Keratinocyte (primary cell): ENCODE measurements around the gene SKOR1.

Source experiments
- CTCF ChIP-seq, 3 experiments: IDR thresholded peaks in 1 of 3; conservative IDR thresholded peaks in 1 of 3; optimal IDR thresholded peaks in 1 of 3; 2 replicates in 2 of 3; 3 replicates in 1 of 3; pipeline versions ENCODE3 to v1.5.1; 2011; ENCODE audit warnings: low read length in 3 of 3, mild to moderate bottlenecking in 3 of 3, moderate library complexity in 2 of 3, control low read depth in 1 of 3, inconsistent platforms in 1 of 3; ENCODE audit not compliant: insufficient read depth in 2 of 3; ENCODE audit errors: extremely low read depth in 1 of 3
- EZH2 ChIP-seq: IDR thresholded peaks from one replicate; pipeline ENCODE4 v1.6.1; 2012; ENCODE audit warnings: inconsistent platforms, mild to moderate bottlenecking, low read length, moderate library complexity

- TF ChIP-seq CTCF (optimal IDR thresholded peaks at IDR 0.05 in 1 of 3, IDR thresholded peaks at IDR 0.05 in 1 of 3, conservative IDR thresholded peaks at IDR 0.05 in 1 of 3; ENCODE audit: extremely low read depth in 1 of 3, insufficient read depth in 2 of 3, low read length in 3 of 3) (no peak), EZH2 (peak; percentile 92)
Measured at GRCh38 chr15:67822537-67823313, 2.6 kb upstream of the SKOR1 start.
